ENCODE data around the gene LDLRAP1.
A peak's percentile ranks its signal among the peaks of the same experiment; 100 is the strongest.

Gene LDLRAP1

DNA sequence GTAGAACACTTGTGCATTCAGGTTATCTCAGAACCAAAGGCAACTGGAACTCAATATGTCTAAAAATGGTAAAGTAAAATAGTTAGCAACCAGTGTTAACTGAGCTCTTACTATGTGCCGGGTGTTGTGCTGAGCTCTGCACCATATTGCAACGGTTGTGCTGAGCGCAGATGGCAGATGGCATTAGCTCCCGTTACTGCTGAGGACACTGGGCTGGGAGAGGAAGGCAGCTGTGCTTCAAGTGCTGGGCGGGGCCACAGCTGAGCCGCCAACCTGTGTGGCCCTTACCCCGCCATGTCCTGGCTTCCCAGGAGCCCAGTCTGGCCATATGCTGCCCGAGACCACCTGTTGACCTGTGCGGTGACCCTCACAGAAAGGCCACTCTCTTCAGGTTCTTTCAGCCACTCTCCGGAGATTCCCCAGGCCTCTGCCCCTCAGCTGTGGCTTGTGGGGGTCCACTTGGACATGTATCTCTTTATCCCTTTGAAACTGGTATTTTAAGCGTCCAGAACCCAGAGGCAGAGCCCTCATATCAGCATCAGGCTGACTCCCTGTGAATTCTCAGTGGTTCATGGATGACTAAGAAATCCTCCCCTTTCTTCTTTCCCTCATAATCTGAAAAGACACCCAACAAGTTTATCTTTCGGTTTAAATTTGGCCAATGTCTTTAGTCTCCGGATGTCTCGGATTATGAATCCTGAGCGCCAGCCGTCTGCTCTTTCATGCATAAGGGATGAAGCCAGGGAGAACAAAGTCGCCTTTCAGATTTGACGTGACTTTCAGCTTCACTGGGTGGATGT, 26.4 kb downstream of the LDLRAP1 start:
- no peaks in the 10 kb centered on the region for H3K36me3 ChIP-seq
- H3K4me1 ChIP-seq: no peaks in the 10 kb centered on the region
- no peak overlapping the region for H3K4me3 ChIP-seq (ENCODE audit: low read depth, low read length)
- DNase-seq: no peak
- H3K27me3 ChIP-seq: no peaks in the 10 kb centered on the region
- H3K9me3 ChIP-seq: no peaks in the 10 kb centered on the region
- TF ChIP-seq, protein P1, sequence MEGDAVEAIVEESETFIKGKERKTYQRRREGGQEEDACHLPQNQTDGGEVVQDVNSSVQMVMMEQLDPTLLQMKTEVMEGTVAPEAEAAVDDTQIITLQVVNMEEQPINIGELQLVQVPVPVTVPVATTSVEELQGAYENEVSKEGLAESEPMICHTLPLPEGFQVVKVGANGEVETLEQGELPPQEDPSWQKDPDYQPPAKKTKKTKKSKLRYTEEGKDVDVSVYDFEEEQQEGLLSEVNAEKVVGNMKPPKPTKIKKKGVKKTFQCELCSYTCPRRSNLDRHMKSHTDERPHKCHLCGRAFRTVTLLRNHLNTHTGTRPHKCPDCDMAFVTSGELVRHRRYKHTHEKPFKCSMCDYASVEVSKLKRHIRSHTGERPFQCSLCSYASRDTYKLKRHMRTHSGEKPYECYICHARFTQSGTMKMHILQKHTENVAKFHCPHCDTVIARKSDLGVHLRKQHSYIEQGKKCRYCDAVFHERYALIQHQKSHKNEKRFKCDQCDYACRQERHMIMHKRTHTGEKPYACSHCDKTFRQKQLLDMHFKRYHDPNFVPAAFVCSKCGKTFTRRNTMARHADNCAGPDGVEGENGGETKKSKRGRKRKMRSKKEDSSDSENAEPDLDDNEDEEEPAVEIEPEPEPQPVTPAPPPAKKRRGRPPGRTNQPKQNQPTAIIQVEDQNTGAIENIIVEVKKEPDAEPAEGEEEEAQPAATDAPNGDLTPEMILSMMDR (IDR thresholded peaks at IDR 0.05; ENCODE audit: low read depth, low read length): no peak

DNA sequence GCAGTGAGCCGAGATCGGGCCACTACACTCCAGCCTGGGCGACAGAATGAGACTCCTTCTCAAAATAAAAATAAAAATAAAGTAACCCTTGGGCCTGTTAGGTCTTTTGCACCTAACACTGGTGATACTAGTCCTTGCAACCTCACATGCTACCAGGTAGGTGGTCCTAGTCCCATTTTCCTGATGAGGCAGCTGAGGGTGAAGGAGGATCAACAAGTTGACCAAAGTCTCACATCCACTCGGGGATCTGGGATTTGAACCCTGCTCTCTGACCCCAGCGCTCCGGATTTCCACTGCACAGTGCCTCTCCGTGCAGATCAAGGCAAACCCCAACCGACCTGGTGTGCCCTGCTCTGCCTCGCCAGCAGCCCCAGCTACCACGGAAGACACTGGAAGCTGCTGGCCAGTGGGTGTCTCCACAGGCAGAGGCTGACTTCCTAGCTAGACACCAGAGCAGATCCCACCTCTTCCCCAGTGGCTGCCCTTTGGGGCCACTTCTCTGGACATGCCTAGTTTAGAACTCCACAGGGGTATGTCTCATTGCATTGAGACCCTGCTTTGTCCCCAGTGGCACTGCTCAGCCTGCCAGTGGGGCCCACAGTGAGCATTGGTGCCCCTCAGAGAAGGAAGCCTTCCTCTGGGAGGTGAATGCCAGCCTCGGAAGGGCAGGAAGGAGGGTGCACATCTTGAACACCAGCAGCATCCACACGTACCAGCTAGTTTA, 27.6 kb downstream of the LDLRAP1 start:
- no peak overlapping the region for H3K4me3 ChIP-seq (ENCODE audit: low read depth, low read length)
- no peak for DNase-seq
- no peaks in the 10 kb centered on the region for H3K27me3 ChIP-seq
- no peaks in the 10 kb centered on the region for H3K36me3 ChIP-seq
- TF ChIP-seq, protein P1 (IDR thresholded peaks at IDR 0.05; ENCODE audit: low read depth, low read length): no peak
- no peaks in the 10 kb centered on the region for H3K4me1 ChIP-seq
- no peaks in the 10 kb centered on the region for H3K9me3 ChIP-seq

DNA sequence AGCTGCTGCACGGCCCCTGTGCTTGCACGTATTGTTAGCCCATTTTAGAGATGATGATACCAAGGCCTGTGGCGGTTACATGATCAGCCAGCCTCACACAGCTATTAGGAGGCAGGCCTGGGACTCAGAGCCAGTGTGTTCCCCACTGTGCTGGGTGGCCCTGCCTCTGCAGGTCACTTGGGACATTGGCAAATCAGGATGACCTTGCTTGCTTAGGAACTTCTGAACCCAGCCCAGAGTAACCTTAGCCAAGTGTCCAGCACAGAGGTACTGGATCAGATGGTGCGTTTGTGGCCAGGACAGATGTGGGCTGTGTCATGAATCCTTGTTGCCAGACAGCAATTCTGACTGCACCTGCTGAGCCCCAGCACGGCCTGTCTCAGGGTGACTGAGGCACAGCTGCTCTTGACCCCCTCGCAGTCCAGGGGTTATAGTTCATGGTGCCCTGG, 28.1 kb downstream of the LDLRAP1 start:
- Histone ChIP-seq H3K9me3 (no peaks in the 10 kb centered on the region), H3K27me3 (no peaks in the 10 kb centered on the region), H3K36me3 (no peaks in the 10 kb centered on the region), H3K4me3 (ENCODE audit: low read depth, low read length) (no peak overlapping the region), H3K4me1 (no peaks in the 10 kb centered on the region)
- no peak for DNase-seq
- TF ChIP-seq, protein P1 (IDR thresholded peaks at IDR 0.05; ENCODE audit: low read depth, low read length): no peak

DNA sequence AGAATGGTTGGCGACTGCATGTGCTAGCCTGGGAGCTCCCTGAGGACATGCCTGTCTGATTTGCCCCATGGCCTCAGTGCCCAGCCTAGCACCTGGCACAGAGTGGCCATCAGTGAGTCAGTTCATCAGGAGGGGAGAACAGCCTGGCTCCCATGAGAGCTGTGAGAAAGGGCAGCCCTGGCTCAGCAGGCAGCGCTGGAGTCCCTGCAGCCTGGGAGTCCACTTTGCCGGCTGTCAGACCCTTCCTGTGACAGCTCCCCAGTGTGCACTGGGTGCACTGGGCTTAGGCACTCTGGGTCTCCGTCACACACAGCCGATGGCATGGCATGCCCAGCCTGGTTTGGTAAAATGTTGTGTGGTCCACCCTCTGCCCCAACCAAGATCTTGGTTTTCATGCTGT, 28.7 kb downstream of the LDLRAP1 start:
- Histone ChIP-seq H3K4me3 (ENCODE audit: low read depth, low read length) (no peak overlapping the region), H3K36me3 (no peaks in the 10 kb centered on the region), H3K27me3 (no peaks in the 10 kb centered on the region), H3K9me3 (no peaks in the 10 kb centered on the region), H3K4me1 (no peaks in the 10 kb centered on the region)
- DNase-seq: no peak
- TF ChIP-seq, protein P1 (IDR thresholded peaks at IDR 0.05; ENCODE audit: low read depth, low read length): no peak

DNA sequence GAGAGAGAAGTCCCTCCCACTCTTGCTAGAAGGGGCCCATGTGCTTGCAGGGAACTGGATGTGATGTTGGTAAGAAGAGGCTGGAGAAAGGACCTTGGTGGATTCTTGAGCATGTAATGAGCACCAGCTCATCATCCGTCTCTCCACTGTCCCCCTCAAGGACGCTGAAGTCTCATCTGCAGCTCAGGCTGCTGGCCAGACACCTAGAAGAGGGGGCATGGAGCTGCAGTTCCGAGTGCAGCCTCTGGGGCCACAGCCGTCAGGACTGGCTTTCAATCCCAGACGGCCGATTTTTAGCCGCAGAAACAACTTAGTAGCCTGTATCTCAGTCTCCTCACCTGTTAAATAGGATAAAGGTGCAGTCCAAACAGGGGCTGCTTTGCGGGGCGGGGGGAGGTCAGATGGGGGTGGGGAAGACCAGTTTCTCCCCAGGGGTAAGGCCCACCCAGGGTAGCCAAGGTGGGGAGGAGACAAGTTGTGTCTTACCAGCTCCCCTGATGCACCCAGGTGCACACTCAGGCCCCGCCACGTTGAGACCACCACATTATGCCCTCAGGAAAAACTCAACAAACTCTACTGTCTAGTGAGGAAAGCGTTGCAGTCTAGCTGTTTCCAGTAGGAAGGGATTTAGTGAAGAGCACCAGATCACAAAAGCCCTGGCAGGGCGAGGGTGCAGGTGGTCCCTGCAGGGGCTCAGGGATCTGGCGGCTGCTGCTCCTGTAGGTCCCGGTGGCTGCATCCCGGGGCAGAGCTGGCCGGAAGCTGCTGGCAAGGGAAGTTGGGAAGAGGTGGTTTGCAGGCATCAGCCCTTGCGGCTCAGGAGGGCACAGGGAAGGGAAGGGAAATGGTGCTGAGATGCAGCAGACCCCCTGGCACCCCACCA, 29.5 kb downstream of the LDLRAP1 start:
- TF ChIP-seq, protein P1 (IDR thresholded peaks at IDR 0.05; ENCODE audit: low read depth, low read length): peak; percentile 54
- Histone ChIP-seq H3K27me3 (no peaks in the 10 kb centered on the region), H3K4me3 (ENCODE audit: low read depth, low read length) (no peak overlapping the region), H3K36me3 (no peaks in the 10 kb centered on the region), H3K4me1 (no peaks in the 10 kb centered on the region), H3K9me3 (no peaks in the 10 kb centered on the region)
- DNase-seq: peak; percentile 66
